Spleen (tissue), 7 donors: Measurements from ENCODE around the gene SPATA45.

Experiments
- CTCF ChIP-seq, 11 experiments: fragments of 200-600 bp in 7 of 11; fragments of 450-650 bp in 4 of 11; sonication (generic) in 4 of 11; IDR thresholded peaks in 8 of 11; conservative IDR thresholded peaks in 3 of 11; 1 replicate in 7 of 11; 2 replicates in 4 of 11; pipeline versions ENCODE4 v1.4.0 to v1.8.0; 2016 to 2021; ENCODE audit warnings: antibody characterized with exemption in 11 of 11, inconsistent platforms in 4 of 11, mild to moderate bottlenecking in 1 of 11
- POLR2A ChIP-seq, 3 donors: fragments of 450-650 bp; IDR thresholded peaks; one replicate each; pipeline ENCODE4 v1.5.1; 2017; ENCODE audit warnings: antibody characterized with exemption in 3 of 3, mild to moderate bottlenecking in 1 of 3
- POLR2AphosphoS5 ChIP-seq, 3 donors: sonication (generic); formaldehyde crosslinking; IDR thresholded peaks; one replicate each; pipeline ENCODE4 v1.5.1; 2017; ENCODE audit warnings: antibody characterized with exemption in 3 of 3
- donor health status: DM: no; HTN: no; CAD: no; lungs with moderate emphysema.
- donor health status: DM: no; HTN: no; CAD: no.
- donor health status: DM: no; HTN: no; CAD: no.

- no peak for TF ChIP-seq CTCF (IDR thresholded peaks at IDR 0.05 in 8 of 11, conservative IDR thresholded peaks at IDR 0.05 in 3 of 11)
- TF ChIP-seq POLR2A (IDR thresholded peaks at IDR 0.05), result no peak
- TF ChIP-seq POLR2AphosphoS5 (IDR thresholded peaks at IDR 0.05), result no peak
Observed at GRCh38 chr1:212856755-212857154, 9.3 kb upstream of the SPATA45 start.
